Measurements from ENCODE around the gene LPAR5. TPM values are rescaled to one million over a fixed set of nuclear protein-coding genes. Genes with fewer than 3 reads are reported as not detected.

Gene LPAR5
- total RNA-seq, 3 donors from 2014 or later: 12.0 to 30.5 (median 22.7) TPM

DNA sequence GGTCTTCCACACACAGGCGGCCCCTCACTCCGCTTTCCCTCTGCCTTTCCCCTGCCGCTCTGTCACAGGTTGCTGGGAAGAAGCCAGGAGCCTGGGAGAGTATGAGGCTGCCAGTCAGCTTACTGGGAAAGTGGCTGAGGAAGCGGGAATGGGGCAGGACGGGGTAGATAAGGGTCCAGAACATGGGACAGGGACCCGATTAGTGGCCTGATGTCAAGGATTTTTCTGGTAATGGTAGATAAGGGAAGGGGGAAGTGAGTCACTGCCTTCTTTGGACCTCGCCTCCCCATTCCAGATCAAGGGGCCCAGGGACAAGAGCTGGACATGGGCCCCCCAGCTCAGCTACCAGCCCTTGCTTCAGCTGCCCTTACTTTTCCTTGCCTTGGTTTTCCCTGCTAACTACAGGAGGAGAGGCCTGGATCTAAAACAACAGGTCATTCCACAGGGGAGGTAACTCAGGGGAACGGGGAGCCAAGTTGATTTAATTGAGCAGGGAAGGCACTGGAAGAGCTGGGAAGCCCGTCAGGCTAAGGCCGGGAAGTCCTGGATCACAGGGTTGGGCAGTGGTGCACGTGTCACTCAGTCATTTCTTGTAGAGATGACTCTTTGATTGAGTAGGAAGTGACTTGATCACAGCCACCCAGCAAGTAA, 3.5 kb upstream of the LPAR5 start:
- no peaks in the 10 kb centered on the region for H3K9me3 ChIP-seq
- H3K4me3 ChIP-seq: no peak overlapping the region
- no peak for ATAC-seq
- intact Hi-C loops (cut with DNase I, micrococcal nuclease): no loop called here
- peaks cover 3% of the 10 kb centered on the region for H3K4me1 ChIP-seq (ENCODE audit: low read depth)
- DNase-seq: peak in 2 of 3 donors; percentile 22 to 29
- no peaks in the 10 kb centered on the region for H3K36me3 ChIP-seq (ENCODE audit: low read depth)
- TF ChIP-seq, protein P1, sequence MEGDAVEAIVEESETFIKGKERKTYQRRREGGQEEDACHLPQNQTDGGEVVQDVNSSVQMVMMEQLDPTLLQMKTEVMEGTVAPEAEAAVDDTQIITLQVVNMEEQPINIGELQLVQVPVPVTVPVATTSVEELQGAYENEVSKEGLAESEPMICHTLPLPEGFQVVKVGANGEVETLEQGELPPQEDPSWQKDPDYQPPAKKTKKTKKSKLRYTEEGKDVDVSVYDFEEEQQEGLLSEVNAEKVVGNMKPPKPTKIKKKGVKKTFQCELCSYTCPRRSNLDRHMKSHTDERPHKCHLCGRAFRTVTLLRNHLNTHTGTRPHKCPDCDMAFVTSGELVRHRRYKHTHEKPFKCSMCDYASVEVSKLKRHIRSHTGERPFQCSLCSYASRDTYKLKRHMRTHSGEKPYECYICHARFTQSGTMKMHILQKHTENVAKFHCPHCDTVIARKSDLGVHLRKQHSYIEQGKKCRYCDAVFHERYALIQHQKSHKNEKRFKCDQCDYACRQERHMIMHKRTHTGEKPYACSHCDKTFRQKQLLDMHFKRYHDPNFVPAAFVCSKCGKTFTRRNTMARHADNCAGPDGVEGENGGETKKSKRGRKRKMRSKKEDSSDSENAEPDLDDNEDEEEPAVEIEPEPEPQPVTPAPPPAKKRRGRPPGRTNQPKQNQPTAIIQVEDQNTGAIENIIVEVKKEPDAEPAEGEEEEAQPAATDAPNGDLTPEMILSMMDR (IDR thresholded peaks at IDR 0.05): no peak

DNA sequence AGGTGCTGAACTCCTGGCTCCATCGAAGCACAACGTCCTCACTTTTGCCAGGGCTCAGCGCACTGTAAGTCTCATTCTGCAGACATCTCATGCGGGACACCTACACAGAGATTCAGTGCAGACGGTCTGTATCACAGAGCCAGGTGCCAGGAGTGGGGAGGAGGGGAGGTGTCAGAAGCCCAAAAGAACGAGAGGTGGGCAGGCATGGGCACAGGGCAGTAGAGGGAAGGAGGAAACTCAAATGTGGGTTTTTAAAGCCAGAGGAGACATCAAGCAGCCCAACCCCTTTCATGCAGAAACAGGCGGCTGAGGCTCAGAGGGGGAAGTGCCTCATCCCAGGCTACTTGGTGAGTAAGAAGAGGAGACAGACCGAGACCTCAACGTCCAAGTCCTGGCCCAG, 2.5 kb upstream of the LPAR5 start:
- no peaks in the 10 kb centered on the region for H3K9me3 ChIP-seq
- peak in 1 of 3 donors; percentile 60 for DNase-seq
- ATAC-seq: no peak
- peaks cover 11% of the 10 kb centered on the region for H3K4me1 ChIP-seq (ENCODE audit: low read depth)
- no peaks in the 10 kb centered on the region for H3K36me3 ChIP-seq (ENCODE audit: low read depth)
- intact Hi-C loops (cut with DNase I, micrococcal nuclease): no loop called here
- TF ChIP-seq, protein P1 (IDR thresholded peaks at IDR 0.05): no peak
- no peak overlapping the region for H3K4me3 ChIP-seq

DNA sequence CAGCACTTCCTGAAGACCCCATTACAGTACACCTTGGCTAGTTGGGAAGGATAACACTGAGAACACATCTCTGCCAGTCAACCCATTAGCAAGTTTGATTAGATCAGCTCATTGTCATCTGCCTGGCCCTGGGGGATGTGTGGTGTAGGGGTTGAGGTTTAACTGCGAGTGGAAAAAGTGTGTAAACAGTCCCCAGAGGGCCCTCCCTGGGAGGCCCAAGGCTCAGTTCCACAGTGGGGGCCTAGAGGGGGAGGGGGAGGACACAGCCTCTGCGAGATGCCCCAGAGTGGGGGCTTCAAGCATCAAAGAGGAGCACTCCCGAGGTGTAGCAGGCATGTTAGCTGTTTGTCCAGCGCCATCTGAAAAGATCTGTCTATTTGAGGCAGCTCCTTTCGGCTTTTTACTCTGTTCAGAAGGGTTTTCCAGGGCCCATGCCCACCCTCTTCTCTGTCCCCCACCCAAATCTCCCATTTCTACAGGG, 344 bp downstream of the LPAR5 start:
- Histone ChIP-seq H3K4me3 (no peak overlapping the region), H3K36me3 (ENCODE audit: low read depth) (no peaks in the 10 kb centered on the region), H3K9me3 (no peaks in the 10 kb centered on the region), H3K4me1 (ENCODE audit: low read depth) (peaks cover 38% of the 10 kb centered on the region)
- peak; percentile 39 for ATAC-seq
- intact Hi-C loops (cut with DNase I, micrococcal nuclease): no loop called here
- peak; percentile 42 to 71 (median 55) for DNase-seq
- TF ChIP-seq, protein P1 (IDR thresholded peaks at IDR 0.05): no peak

DNA sequence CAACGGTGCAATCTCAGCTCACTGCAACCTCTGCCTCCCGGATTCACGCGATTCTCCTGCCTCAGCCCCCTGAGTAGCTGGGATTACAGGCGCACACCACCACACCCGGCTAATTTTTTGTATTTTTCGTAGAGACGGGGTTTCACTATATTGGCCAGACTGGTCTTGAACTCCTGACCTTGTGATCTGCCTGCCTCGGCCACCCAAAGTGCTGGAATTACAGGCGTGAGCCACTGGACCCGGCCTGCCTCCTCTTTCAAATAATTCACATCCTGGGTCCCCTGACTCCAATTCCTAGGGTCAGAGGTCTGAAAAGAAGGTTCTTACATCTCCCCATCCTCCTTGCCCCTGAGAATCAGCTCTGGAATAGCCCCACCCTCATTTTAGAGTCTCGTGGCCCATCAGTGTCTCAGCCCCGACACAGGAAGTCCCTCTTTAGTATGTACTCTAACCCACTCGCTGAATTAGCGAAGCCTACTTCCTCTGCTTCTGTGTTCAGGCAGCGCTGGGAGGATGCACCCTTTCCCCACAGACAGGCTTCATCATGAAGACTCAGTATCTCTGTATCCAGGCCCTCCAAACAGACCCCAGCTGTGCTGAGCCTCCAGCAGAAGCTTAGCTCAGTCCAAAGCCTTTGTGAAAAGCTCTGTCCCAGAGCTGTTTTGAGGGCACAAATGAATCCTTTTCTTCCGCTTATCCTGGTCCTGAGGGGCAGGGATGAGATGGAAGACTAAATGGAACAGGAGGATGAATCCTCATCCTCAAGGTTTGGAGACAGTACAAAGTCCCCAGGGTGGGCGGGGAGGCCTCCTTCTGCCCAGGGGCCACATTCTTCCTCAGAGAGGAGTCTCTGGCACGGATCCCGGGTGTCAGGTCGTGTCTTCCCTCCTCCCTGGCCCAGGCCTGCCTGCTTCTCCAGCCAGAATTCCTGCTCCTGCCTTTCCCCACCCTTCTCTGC, 3.5 kb downstream of the LPAR5 start:
- peak; percentile 31 for ATAC-seq
- TF ChIP-seq, protein P1 (IDR thresholded peaks at IDR 0.05): no peak
- Histone ChIP-seq H3K4me1 (ENCODE audit: low read depth) (peaks cover 39% of the 10 kb centered on the region), H3K36me3 (ENCODE audit: low read depth) (no peaks in the 10 kb centered on the region), H3K9me3 (no peaks in the 10 kb centered on the region), H3K4me3 (no peak overlapping the region)
- intact Hi-C loops (cut with DNase I, micrococcal nuclease): no loop called here
- DNase-seq: peak; percentile 56 to 66 (median 58)

DNA sequence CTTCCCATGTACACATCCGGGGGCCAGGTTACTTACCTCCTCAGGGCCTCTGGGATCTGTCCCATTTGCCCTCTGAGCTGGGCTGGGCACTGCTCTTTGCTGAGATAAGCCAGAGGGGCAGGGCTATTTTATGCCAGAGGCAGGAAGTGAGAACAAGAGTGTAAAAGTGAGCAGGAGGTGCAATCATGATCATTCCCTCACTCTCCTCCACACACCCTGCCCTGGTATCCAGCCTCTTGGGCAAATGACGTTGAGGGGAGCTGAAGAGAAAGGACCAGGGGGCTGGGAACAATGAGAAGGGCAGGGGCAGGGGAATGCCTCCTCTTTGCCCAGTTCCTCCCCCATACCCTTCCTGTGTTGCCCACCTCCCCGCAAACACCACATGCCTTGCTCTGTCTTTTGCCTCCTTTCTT, 4.2 kb downstream of the LPAR5 start:
- Histone ChIP-seq H3K36me3 (ENCODE audit: low read depth) (no peaks in the 10 kb centered on the region), H3K4me1 (ENCODE audit: low read depth) (peaks cover 39% of the 10 kb centered on the region), H3K9me3 (no peaks in the 10 kb centered on the region), H3K4me3 (no peak overlapping the region)
- DNase-seq (peak; percentile 77 to 89 (median 85)), ATAC-seq (peak; percentile 81)
- intact Hi-C loops (cut with DNase I, micrococcal nuclease): no loop called here
- TF ChIP-seq, protein P1 (IDR thresholded peaks at IDR 0.05): no peak

Data from mucosa of descending colon (tissue), 3 donors.